ENCODE results near the gene FUZ. TPM values are rescaled to one million over a fixed set of nuclear protein-coding genes. Genes with fewer than 3 reads are reported as not detected.
A peak's percentile ranks its signal among the peaks of the same experiment; 100 is the strongest.

FUZ gene
- total and polyA plus RNA-seq, 2 of the 4 experiments (the other 2 are of a cell fraction): 12.1 to 14.3 TPM

DNA sequence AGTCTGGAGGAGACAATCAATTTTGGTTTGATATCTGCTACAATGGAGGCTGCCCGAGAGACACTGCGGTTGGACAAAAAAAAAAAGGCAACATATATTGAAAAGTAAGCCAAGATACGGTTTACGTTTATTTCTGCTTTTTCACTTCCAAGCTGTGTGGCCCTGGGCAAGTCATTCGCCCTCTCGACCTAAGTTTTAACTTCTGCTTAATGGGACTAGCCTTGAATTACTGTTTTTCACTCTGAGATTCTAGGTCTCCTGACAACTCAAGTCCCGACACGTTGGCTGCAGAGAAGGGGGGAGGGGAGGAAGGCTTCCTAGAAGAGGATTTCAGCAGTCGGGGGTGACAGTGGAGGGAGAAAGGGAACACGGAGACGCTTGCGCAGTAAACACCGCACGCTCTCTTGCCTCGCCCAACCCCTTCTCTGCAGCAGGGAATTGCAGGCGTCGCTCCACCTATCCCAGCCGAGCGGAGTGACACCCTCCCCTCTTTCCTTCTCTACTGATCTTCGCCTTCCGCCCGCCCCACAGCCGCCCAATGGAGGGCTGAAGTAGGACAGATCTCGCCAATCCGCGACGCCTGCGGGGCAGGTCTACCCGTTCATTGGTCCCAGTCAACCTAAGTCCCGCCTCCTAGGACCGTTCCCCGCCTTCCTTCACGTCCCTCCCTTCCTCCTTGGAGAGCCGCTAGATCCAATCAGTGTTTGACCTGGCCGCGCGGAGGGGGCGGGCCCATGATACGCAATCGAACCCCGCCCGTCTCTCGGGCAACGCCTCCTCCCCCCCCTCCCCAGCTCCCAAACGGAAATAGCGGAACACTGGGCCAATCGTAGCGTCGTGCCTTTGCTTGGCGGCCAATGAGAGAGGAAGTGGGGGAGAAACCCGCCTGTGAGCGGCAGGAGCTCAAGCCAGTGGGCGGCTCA, 46.8 kb downstream of the FUZ start:
- in situ Hi-C loops (cut with MboI; ENCODE audit: low sequenced_read_pairs): no loop called here
- TF ChIP-seq, protein P1, sequence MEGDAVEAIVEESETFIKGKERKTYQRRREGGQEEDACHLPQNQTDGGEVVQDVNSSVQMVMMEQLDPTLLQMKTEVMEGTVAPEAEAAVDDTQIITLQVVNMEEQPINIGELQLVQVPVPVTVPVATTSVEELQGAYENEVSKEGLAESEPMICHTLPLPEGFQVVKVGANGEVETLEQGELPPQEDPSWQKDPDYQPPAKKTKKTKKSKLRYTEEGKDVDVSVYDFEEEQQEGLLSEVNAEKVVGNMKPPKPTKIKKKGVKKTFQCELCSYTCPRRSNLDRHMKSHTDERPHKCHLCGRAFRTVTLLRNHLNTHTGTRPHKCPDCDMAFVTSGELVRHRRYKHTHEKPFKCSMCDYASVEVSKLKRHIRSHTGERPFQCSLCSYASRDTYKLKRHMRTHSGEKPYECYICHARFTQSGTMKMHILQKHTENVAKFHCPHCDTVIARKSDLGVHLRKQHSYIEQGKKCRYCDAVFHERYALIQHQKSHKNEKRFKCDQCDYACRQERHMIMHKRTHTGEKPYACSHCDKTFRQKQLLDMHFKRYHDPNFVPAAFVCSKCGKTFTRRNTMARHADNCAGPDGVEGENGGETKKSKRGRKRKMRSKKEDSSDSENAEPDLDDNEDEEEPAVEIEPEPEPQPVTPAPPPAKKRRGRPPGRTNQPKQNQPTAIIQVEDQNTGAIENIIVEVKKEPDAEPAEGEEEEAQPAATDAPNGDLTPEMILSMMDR (conservative IDR thresholded peaks at IDR 0.05; ENCODE audit: low read depth, low read length): no peak
- TF ChIP-seq MAFK (IDR thresholded peaks at IDR 0.05; ENCODE audit: low read depth, low read length) (no peak), POLR2A (IDR thresholded peaks at IDR 0.05; ENCODE audit: low read depth, low read length) (peak; percentile 38; the same call in 1 of the 2 replicates), SMC3 (IDR thresholded peaks at IDR 0.05; ENCODE audit: low read depth, low read length) (no peak), FOS (IDR thresholded peaks at IDR 0.05; ENCODE audit: low read depth, low read length) (peak; percentile 50), BHLHE40 (IDR thresholded peaks at IDR 0.05; ENCODE audit: low read depth, low read length) (no peak), CEBPB (IDR thresholded peaks at IDR 0.05; ENCODE audit: low read depth, low read length) (peak; percentile 75), MAZ (IDR thresholded peaks at IDR 0.05; ENCODE audit: borderline replicate concordance, low read depth, low read length) (peak; percentile 63), RFX5 (IDR thresholded peaks at IDR 0.05; ENCODE audit: low read depth, low read length) (no peak), NFE2L2 (IDR thresholded peaks at IDR 0.05; ENCODE audit: low read depth, low read length) (no peak; the same call in 1 of the 2 replicates), RAD21 (IDR thresholded peaks at IDR 0.05; ENCODE audit: low read length) (0 out of 2 replicates have a peak, but pooled peaks have one; percentile 9)
- TF ChIP-seq, protein P2, sequence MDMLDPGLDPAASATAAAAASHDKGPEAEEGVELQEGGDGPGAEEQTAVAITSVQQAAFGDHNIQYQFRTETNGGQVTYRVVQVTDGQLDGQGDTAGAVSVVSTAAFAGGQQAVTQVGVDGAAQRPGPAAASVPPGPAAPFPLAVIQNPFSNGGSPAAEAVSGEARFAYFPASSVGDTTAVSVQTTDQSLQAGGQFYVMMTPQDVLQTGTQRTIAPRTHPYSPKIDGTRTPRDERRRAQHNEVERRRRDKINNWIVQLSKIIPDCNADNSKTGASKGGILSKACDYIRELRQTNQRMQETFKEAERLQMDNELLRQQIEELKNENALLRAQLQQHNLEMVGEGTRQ (IDR thresholded peaks at IDR 0.05; ENCODE audit: low read depth, low read length): no peak
- TF ChIP-seq, protein P3, sequence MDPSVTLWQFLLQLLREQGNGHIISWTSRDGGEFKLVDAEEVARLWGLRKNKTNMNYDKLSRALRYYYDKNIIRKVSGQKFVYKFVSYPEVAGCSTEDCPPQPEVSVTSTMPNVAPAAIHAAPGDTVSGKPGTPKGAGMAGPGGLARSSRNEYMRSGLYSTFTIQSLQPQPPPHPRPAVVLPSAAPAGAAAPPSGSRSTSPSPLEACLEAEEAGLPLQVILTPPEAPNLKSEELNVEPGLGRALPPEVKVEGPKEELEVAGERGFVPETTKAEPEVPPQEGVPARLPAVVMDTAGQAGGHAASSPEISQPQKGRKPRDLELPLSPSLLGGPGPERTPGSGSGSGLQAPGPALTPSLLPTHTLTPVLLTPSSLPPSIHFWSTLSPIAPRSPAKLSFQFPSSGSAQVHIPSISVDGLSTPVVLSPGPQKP (IDR thresholded peaks at IDR 0.05; ENCODE audit: borderline replicate concordance, low read depth, low read length): no peak

More for the DNA sequence above, 46.8 kb downstream of the FUZ start:
- Histone ChIP-seq H3K56ac (ENCODE audit: extremely low read depth, insufficient read depth, low read length) (peak overlapping the region; percentile 95), H2BK5ac (ENCODE audit: low read depth, low read length, poor library complexity, severe bottlenecking) (peak overlapping the region; percentile 95), H2AK5ac (ENCODE audit: low read depth, low read length) (peak overlapping the region; percentile 89), H4K5ac (ENCODE audit: low read depth, low read length) (peak overlapping the region; percentile 95), H3K27me3 (ENCODE audit: control insufficient read depth, insufficient read depth, low read length) (no peaks in the 10 kb centered on the region), H3K79me1 (ENCODE audit: low read depth in 1 of 2, low read length in 2 of 2) (peaks cover 6 to 40% of the 10 kb centered on the region in 2 experiments; a peak in 3 of 4 replicates), H3K4me3 (ENCODE audit: insufficient read depth, low read depth, low read length) (peak overlapping the region; percentile 31; the same call in 1 of the 2 replicates), H3K4ac (ENCODE audit: low read depth, low read length) (peak overlapping the region; percentile 93), H3K23ac (ENCODE audit: low read depth, low read length) (peak overlapping the region; percentile 76), H3K4me1 (ENCODE audit: control insufficient read depth, insufficient read depth, low read length) (peaks cover 11% of the 10 kb centered on the region), H2AK9ac (replicated peaks; ENCODE audit: low read depth, low read length, poor library complexity) (peak overlapping the region; percentile 95), H3K36me3 (ENCODE audit: control insufficient read depth, insufficient read depth, low read length) (no peaks in the 10 kb centered on the region), H4K8ac (ENCODE audit: low read depth in 2 of 2, low read length in 2 of 2) (peak overlapping the region; percentile 93 to 99), H3K9me3 (ENCODE audit: control insufficient read depth, insufficient read depth, low read length) (no peaks in the 10 kb centered on the region), H2AFZ (replicated peaks; ENCODE audit: low read length, poor library complexity) (peak overlapping the region; percentile 86), H4K20me1 (ENCODE audit: insufficient read depth, low read length) (peaks cover 24% of the 10 kb centered on the region), H4K91ac (ENCODE audit: insufficient read depth, low read depth, low read length) (peak overlapping the region; percentile 95), H3K4me2 (ENCODE audit: low read depth, low read length) (peak overlapping the region; percentile 80), H3K27ac (ENCODE audit: insufficient read depth, low read length) (peak overlapping the region; percentile 89), H3K9me1 (ENCODE audit: insufficient read depth, low read length) (peaks cover 16% of the 10 kb centered on the region), H3K18ac (ENCODE audit: low read depth, low read length) (peak overlapping the region; percentile 100), H2BK20ac (ENCODE audit: low read depth, low read length) (peak overlapping the region; percentile 99), H2BK120ac (ENCODE audit: low read depth, low read length) (peak overlapping the region; percentile 99), H3K14ac (replicated peaks; ENCODE audit: low read depth, low read length) (peak overlapping the region; percentile 84), H2BK15ac (ENCODE audit: low read depth, low read length) (peak overlapping the region; percentile 95; the same call in 2 of the 3 replicates), H3K9ac (ENCODE audit: low read depth, low read length) (peak overlapping the region; percentile 73)
- intact Hi-C loops (cut with micrococcal nuclease): loop anchor here (2.0 to 5.0 kb wide), 2 partner anchors 39 to 75 kb away; partner anchors contain the start of gene CPT1C
- WGBS, 2 experiments (ENCODE audit: extremely low coverage in 2 of 2, insufficient read length in 1 of 2): 0% methylated on average over 10 of the region's 53 CpGs; no CpG with 5 or more reads in 1 of the 2 experiments
- POLR2A ChIA-PET (ENCODE audit: unreplicated experiment): interaction anchor here (1.0 kb wide), 1 partner anchor 8 kb away, joined by 9 read pairs; no protein-coding TSS in a partner anchor
- CTCF ChIA-PET: interaction anchor here (0.5 to 0.7 kb wide), 3 partner anchors 8 to 93 kb away, joined by 3 read pairs; no protein-coding TSS in a partner anchor
- ATAC-seq (ENCODE audit: low read depth) (peak; percentile 91), DNase-seq (peak; percentile 100)
- dilution Hi-C loops (cut with HindIII; ENCODE audit: low sequenced_read_pairs, unreplicated experiment): no loop called here
- BruUV-seq (replicated peaks): no TSS peak

Measured in IMR-90 (cell line).